NCI-H226 (cell line): Measurements from ENCODE around the gene ZNF451.

Experiments used
- DNase-seq: peaks from one replicate; pipeline ENCODE4 v3.0.0-alpha.2; 2015

ZNF451 gene

GRCh38 chr6:57215260-57215659 lies 125.3 kb downstream of the ZNF451 start:
- DNase-seq: no peak

DNA sequence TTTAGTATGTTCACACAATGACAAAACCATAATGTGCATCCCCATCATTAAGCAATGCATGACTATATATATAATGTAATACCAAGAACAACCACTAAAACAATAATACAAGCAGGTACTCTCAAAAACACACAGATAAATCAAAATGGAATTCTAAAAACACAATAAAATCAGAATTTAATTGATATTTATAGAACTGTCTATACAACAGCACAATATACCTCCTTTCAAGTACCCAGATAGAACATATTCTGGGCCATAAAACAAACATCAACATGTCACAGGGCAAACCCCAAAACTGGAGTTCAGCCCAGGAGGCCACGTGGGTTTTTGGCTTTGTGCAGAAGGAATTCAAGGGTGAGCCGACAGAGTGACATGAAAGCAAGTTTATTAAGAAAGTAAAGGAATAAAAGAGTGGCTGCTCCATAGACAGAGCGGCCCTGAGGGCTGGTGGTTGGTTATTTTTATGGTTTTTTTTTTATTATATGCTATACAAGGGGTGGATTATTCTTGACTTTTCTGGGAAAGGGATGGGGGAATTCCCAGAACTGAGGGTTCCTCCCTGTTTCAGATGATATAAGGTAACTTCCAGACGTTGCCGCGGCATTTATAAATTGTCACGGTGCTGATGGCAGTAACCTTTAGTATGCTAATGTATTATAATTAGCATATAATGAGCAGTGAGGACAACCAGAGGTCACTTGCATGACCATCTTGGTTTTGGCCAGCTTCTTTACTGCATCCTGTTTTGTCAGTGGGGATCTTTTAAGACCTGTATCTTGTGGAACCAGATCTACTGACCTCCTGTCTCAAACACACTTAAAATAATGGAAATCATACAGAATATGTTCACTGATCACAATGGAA lies 126.5 kb downstream of the ZNF451 start:
- no peak for DNase-seq

DNA sequence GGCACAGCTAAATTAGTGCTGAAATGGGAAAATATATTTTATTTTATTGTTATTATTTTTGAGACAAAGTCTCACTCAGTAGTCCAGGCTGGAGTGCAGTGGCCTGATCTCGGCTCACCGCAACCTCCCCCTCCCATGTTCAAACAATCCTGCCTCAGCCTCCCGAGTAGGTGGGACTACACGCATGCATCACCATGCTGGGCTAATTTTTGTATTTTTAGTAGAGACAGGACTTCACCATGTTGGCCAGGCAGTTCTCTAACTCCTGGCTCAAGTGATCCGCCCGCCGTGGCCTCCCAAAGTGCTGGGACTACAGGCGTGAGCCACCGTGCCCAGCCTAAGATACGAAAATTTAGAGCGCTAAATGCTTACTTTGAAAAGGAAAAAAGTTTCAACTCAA lies 127.3 kb downstream of the ZNF451 start:
- no peak for DNase-seq
